GM23248 (cell line): Measurements from ENCODE around the gene PRPF31. TPM values are rescaled to one million over a fixed set of nuclear protein-coding genes. Genes with fewer than 3 reads are reported as not detected.

Experiments used
- DNase-seq: peaks from one replicate; pipeline ENCODE4 v3.0.0-alpha.2; 2015
- H2AFZ ChIP-seq: fragments of 200-600 bp; sonication (generic); 2 replicates; pipeline ENCODE4 v1.6.1; 2016; ENCODE audit warnings: antibody characterized with exemption
- H3F3A ChIP-seq: fragments of 200-600 bp; sonication (generic); 2 replicates; pipeline ENCODE4 v1.6.1; 2016; ENCODE audit warnings: mild to moderate bottlenecking, antibody characterized with exemption, mixed run types; ENCODE audit not compliant: insufficient read depth
- H3K27ac ChIP-seq: fragments of 200-600 bp; sonication (generic); 2 replicates; pipeline ENCODE4 v1.5.1; 2016; ENCODE audit warnings: mild to moderate bottlenecking
- H3K27me3 ChIP-seq: fragments of 200-600 bp; sonication (generic); replicated peaks from 2 replicates; pipeline ENCODE4 v1.6.1; 2016; ENCODE audit warnings: mild to moderate bottlenecking; ENCODE audit not compliant: insufficient read depth
- H3K36me3 ChIP-seq: fragments of 200-600 bp; sonication (generic); 2 replicates; pipeline ENCODE4 v1.6.1; 2016; ENCODE audit warnings: low read depth, mild to moderate bottlenecking
- H3K4me1 ChIP-seq: fragments of 200-600 bp; sonication (generic); 2 replicates; pipeline ENCODE4 v1.6.1; 2016; ENCODE audit warnings: mild to moderate bottlenecking; ENCODE audit not compliant: insufficient read depth
- H3K4me2 ChIP-seq: fragments of 200-600 bp; sonication (generic); one replicate; pipeline ENCODE4 v1.6.1; 2016; ENCODE audit warnings: mild to moderate bottlenecking; ENCODE audit not compliant: unreplicated experiment
- H3K4me3 ChIP-seq: fragments of 200-600 bp; sonication (generic); 2 replicates; pipeline ENCODE4 v1.5.1; 2016; ENCODE audit warnings: mild to moderate bottlenecking
- H3K79me2 ChIP-seq: fragments of 200-600 bp; sonication (generic); 2 replicates; pipeline ENCODE4 v1.6.1; 2016; ENCODE audit warnings: mild to moderate bottlenecking; ENCODE audit not compliant: insufficient read depth
- H3K9ac ChIP-seq: fragments of 200-600 bp; sonication (generic); 2 replicates; pipeline ENCODE4 v1.6.1; 2016; ENCODE audit warnings: mild to moderate bottlenecking
- H3K9me2 ChIP-seq: fragments of 200-600 bp; sonication (generic); 2 replicates; pipeline ENCODE4 v1.6.1; 2016; ENCODE audit warnings: mixed run types, mild to moderate bottlenecking, moderate library complexity; ENCODE audit not compliant: insufficient read depth
- H3K9me3 ChIP-seq: fragments of 200-600 bp; sonication (generic); one replicate; pipeline ENCODE4 v1.6.1; 2017; ENCODE audit warnings: low read depth
- H4K20me1 ChIP-seq: fragments of 200-600 bp; sonication (generic); 2 replicates; pipeline ENCODE4 v1.6.0; 2016; ENCODE audit not compliant: insufficient read depth
- EZH2 ChIP-seq: fragments of 200-600 bp; sonication (generic); IDR thresholded peaks from 2 replicates; pipeline ENCODE4 v1.6.1; 2018; ENCODE audit warnings: antibody characterized with exemption, mild to moderate bottlenecking; ENCODE audit not compliant: insufficient read depth, poor library complexity, severe bottlenecking
- EZH2phosphoT487 ChIP-seq: fragments of 200-600 bp; sonication (generic); IDR thresholded peaks from 2 replicates; pipeline ENCODE4 v1.6.1; 2018; ENCODE audit warnings: antibody characterized with exemption, moderate library complexity, mild to moderate bottlenecking, low read depth; ENCODE audit not compliant: insufficient read depth
- WGBS, 2 experiments: methylation state at CpG; one replicate each; pipeline ENCODE4 v1.1.6; 2015 to 2017; ENCODE audit warnings: low lambda C conversion rate in 2 of 2, low coverage in 1 of 2; ENCODE audit errors: missing lambda C conversion rate in 2 of 2; 5-methylcytosine and 5-hydroxymethylcytosine counted together
- in situ Hi-C: fragments of 300-500 bp; cut with MboI; formaldehyde crosslinking; loops from 2 replicates; pipeline ENCODE4 v1.15.0; 2020
- polyA plus RNA-seq: library from polyadenylated mRNA; unstranded; fragments of >200 nt; fragmentation: Nextera tagmentation; extraction: Ambion mirVana; gene quantifications from 2 replicates; pipeline ENCODE4 v1.2.1, GENCODE V29; 2016
- total RNA-seq: library from RNA; depleted of rRNA; stranded (reverse); fragments of >200 nt; shearing (Covaris generic); gene quantifications from 2 replicates; pipeline ENCODE4 v1.2.3, GENCODE V29; 2014

Gene PRPF31
- total and polyA plus RNA-seq, 2 experiments from 2014 or later, result 38.4 to 78.6 TPM

DNA sequence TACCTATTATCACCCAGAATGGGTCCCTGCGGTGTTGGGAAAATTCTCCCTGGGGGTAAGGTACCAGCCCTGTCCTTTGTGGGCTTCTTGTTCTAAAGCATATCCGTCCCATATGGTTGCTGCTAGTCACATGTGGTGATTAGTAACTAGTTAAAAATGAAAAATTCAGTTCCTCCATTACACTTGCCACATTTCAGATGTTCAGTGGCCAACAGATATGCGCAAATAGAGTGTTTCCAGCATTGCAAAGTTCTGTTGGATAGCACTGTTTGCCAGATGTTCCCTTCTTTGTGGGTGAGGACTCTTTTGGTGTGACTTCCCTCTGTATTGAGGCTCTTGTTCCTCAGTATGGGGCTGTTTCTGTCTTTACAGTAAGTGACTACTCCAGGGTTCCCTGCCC lies 25.8 kb downstream of the PRPF31 start:
- Histone ChIP-seq H3K36me3 (peaks cover 20% of the 10 kb centered on the region), H3K4me2 (peak overlapping the region; percentile 5), H4K20me1 (peaks cover 4% of the 10 kb centered on the region; the same call in 1 of the 2 replicates), H3K27me3 (no peaks in the 10 kb centered on the region), H3K27ac (peak overlapping the region; percentile 40), H3K9ac (no peak overlapping the region; the same call in 1 of the 2 replicates), H3F3A (peaks cover 7% of the 10 kb centered on the region; the same call in 1 of the 2 replicates), H3K79me2 (peaks cover 76% of the 10 kb centered on the region), H3K9me3 (no peaks in the 10 kb centered on the region), H2AFZ (no peak overlapping the region), H3K4me1 (peaks cover 21% of the 10 kb centered on the region), H3K9me2 (no peaks in the 10 kb centered on the region), H3K4me3 (no peak overlapping the region)
- in situ Hi-C loops, result no loop called here
- peak; percentile 56 for DNase-seq
- WGBS, 2 experiments, result 32 to 40% methylated on average over 3 of the region's 3 CpGs
- no peak for TF ChIP-seq EZH2
- no peak for TF ChIP-seq EZH2phosphoT487

DNA sequence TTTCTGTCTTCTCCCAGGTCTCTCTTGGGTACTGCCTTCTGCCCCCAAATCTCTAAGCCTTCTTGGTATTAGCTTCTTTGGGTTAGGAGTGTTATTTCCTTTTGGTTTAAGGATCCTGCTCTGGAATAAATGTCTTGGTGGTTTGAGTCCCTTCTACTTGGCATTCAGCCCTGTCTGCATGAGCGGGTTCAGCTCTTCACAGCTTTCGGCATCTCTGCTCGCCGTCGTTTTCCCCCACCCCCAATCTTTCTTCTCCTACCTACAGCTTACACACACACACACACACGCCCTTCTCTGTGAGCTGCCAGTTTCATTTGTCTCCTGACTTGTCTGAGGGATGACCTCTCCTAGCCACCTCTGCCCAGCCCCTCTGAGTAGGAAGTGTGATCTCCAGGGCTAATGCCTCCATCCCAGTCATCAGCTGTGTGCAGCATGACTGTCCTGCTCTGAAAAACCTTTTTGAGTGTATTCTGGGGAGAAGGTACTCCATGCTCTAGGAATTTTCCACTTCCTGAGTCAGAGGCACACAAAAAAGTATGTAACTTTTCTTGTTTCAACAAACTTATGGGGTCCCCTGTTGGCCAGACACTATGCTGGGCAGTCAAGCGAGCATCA lies 26.7 kb downstream of the PRPF31 start:
- H3K4me1 ChIP-seq, result peaks cover 21% of the 10 kb centered on the region
- peak overlapping the region; percentile 40 for H3K27ac ChIP-seq
- H3K4me3 ChIP-seq, result no peak overlapping the region
- in situ Hi-C loops, result no loop called here
- TF ChIP-seq EZH2 (no peak), EZH2phosphoT487 (no peak)
- H3F3A ChIP-seq, result peaks cover 2% of the 10 kb centered on the region; the same call in 1 of the 2 replicates
- no peaks in the 10 kb centered on the region for H3K9me3 ChIP-seq
- no peak overlapping the region for H2AFZ ChIP-seq
- WGBS, 2 experiments, result 59 to 67% methylated on average over 7 of the region's 7 CpGs
- no peaks in the 10 kb centered on the region for H3K27me3 ChIP-seq
- H3K79me2 ChIP-seq, result peaks cover 76% of the 10 kb centered on the region
- peak; percentile 58 for DNase-seq
- H4K20me1 ChIP-seq, result peaks cover 4% of the 10 kb centered on the region; the same call in 1 of the 2 replicates
- peaks cover 20% of the 10 kb centered on the region for H3K36me3 ChIP-seq
- no peaks in the 10 kb centered on the region for H3K9me2 ChIP-seq
- H3K4me2 ChIP-seq, result no peak overlapping the region
- no peak overlapping the region for H3K9ac ChIP-seq

DNA sequence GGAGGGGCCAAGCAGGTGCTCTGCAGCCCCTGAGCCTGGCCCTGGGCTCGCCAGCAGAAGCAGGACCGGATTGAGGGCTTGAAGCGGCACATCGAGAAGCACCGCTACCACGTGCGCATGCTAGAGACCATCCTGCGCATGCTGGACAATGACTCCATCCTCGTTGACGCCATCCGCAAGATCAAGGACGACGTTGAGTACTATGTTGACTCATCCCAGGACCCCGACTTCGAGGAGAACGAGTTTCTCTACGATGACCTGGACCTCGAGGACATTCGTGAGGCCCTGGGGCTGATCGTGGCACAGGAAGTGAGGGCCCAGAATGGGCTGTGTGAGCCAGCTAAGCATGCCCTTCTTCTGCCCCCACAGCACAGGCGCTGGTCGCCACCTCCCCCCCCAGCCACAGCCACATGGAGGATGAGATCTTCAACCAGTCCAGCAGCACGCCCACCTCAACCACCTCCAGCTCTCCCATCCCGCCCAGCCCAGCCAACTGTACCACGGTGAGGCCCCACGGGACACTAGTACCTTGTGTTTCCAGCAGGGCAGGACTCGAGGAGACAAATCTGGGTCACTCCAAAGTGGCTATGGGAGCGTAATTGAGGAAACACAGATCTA lies 30.1 kb downstream of the PRPF31 start:
- no peak overlapping the region for H2AFZ ChIP-seq
- TF ChIP-seq EZH2phosphoT487, result no peak
- no peak for TF ChIP-seq EZH2
- H3F3A ChIP-seq, result peaks cover 2% of the 10 kb centered on the region; the same call in 1 of the 2 replicates
- in situ Hi-C loops, result no loop called here
- H3K4me3 ChIP-seq, result no peak overlapping the region
- H3K9me2 ChIP-seq, result no peaks in the 10 kb centered on the region
- H3K79me2 ChIP-seq, result peaks cover 45% of the 10 kb centered on the region
- H3K27ac ChIP-seq, result no peak overlapping the region
- no peak overlapping the region for H3K4me2 ChIP-seq
- no peaks in the 10 kb centered on the region for H3K27me3 ChIP-seq
- peaks cover 20% of the 10 kb centered on the region for H3K36me3 ChIP-seq
- 92% methylated on average over 27 to 28 of the region's 28 CpGs for WGBS, 2 experiments
- DNase-seq, result no peak
- H3K9ac ChIP-seq, result no peak overlapping the region
- peaks cover 16% of the 10 kb centered on the region for H3K4me1 ChIP-seq
- H4K20me1 ChIP-seq, result no peaks in the 10 kb centered on the region; the same call in 1 of the 2 replicates
- H3K9me3 ChIP-seq, result no peaks in the 10 kb centered on the region

DNA sequence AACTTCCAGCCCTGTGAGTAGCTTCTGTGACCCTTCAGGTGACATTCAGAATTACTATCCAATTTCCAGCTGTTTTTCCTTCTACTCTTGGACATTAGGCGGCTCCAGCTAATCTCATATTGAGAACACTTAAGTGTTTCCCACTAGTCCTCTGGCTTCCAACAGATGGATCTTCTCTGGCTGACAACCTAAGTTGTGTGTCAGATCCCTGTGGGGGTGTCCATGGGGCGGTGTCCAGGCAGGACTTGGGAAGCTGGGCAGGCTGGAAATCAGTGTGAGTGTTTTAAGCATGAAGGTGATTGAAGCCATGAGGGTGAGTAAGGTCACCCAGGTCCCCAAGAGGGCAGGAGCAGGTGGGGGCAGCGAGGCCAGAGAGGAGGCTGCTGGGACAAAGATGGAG lies 32.1 kb downstream of the PRPF31 start:
- Histone ChIP-seq H3K36me3 (peaks cover 19% of the 10 kb centered on the region), H3K9me3 (no peaks in the 10 kb centered on the region), H4K20me1 (no peaks in the 10 kb centered on the region), H2AFZ (no peak overlapping the region), H3K4me2 (no peak overlapping the region), H3K9ac (no peak overlapping the region), H3K27ac (no peak overlapping the region), H3K4me1 (peaks cover under 1% of the 10 kb centered on the region; the same call in 1 of the 2 replicates), H3F3A (no peaks in the 10 kb centered on the region), H3K4me3 (no peak overlapping the region), H3K79me2 (peaks cover 25% of the 10 kb centered on the region), H3K9me2 (no peaks in the 10 kb centered on the region), H3K27me3 (no peaks in the 10 kb centered on the region)
- no peak for TF ChIP-seq EZH2phosphoT487
- 94 to 98% methylated on average over 3 of the region's 3 CpGs for WGBS, 2 experiments
- in situ Hi-C loops, result no loop called here
- no peak for DNase-seq
